NT2/D1 (cell line): ENCODE results near the gene COL5A2.

Source experiments
- DNase-seq: peaks from one replicate; pipeline ENCODE4 v3.0.0-alpha.2; 2011; ENCODE audit warnings: low read depth, low spot score
- H3K27me3 ChIP-seq: 2 replicates; pipeline ENCODE4 v1.6.0; 2011; ENCODE audit warnings: mild to moderate bottlenecking; ENCODE audit not compliant: insufficient read length, insufficient read depth
- H3K36me3 ChIP-seq: 2 replicates; pipeline ENCODE4 v1.6.1; 2011; ENCODE audit warnings: mild to moderate bottlenecking, low read length, mixed read lengths; ENCODE audit not compliant: insufficient read depth, insufficient read length
- H3K4me1 ChIP-seq: 2 replicates; pipeline ENCODE4 v1.5.1; 2011; ENCODE audit not compliant: insufficient read depth, insufficient read length
- H3K4me3 ChIP-seq: 2 replicates; pipeline ENCODE4 v1.5.1; 2011; ENCODE audit warnings: low read depth; ENCODE audit not compliant: insufficient read length
- H3K9ac ChIP-seq: 2 replicates; pipeline ENCODE4 v1.6.0; 2011; ENCODE audit warnings: low read depth; ENCODE audit not compliant: insufficient read length
- H3K9me3 ChIP-seq: 2 replicates; pipeline ENCODE4 v1.5.1; 2011; ENCODE audit warnings: mild to moderate bottlenecking, low read length; ENCODE audit not compliant: insufficient read depth
- SUZ12 ChIP-seq: IDR thresholded peaks from 2 replicates; pipeline ENCODE4 v1.6.1; 2011; ENCODE audit not compliant: insufficient read length, insufficient read depth; ENCODE audit errors: extremely low read depth
- YY1 ChIP-seq: IDR thresholded peaks from 2 replicates; pipeline ENCODE4 v1.6.1; 2011; ENCODE audit not compliant: insufficient read length, insufficient read depth
- ZNF274 ChIP-seq: IDR thresholded peaks from 2 replicates; pipeline ENCODE4 v1.6.1; 2011; ENCODE audit warnings: mild to moderate bottlenecking, low read depth, low read length

Gene COL5A2

GRCh38 chr2:189155795-189156194 is 23.8 kb downstream of the COL5A2 start:
- DNase-seq: no peak

DNA sequence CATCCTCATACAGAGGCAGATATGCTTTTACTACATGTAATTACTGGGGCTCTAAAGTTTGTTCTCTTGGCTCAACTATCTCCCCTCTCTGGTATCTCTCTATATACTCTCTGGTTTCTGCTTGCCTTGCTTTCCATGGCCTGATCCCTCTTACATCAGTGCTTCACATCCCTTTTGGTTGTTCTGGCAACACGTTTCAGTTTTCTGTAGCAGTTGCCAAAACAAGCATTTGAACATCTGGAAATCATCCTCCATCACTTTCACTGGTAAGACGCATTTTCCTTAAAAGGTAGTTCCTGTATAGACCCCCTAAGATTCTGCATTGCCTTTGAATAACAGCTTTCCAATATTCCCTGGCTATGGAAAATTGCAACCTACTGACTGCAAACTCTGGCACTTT is 25.9 kb downstream of the COL5A2 start:
- DNase-seq: no peak
- H3K4me3 ChIP-seq: no peak overlapping the region
- no peak for TF ChIP-seq SUZ12
- TF ChIP-seq YY1: no peak
- TF ChIP-seq ZNF274: no peak
- no peaks in the 10 kb centered on the region for H3K9me3 ChIP-seq
- no peaks in the 10 kb centered on the region for H3K27me3 ChIP-seq
- H3K9ac ChIP-seq: no peak overlapping the region
- H3K36me3 ChIP-seq: no peaks in the 10 kb centered on the region
- H3K4me1 ChIP-seq: no peaks in the 10 kb centered on the region

More at GRCh38 chr2:189155795-189156194, 23.8 kb downstream of the COL5A2 start:
- TF ChIP-seq ZNF274: no peak
- TF ChIP-seq YY1: no peak
- no peak for TF ChIP-seq SUZ12
- no peak overlapping the region for H3K9ac ChIP-seq
- no peak overlapping the region for H3K4me3 ChIP-seq
- H3K9me3 ChIP-seq: no peaks in the 10 kb centered on the region
- H3K36me3 ChIP-seq: no peaks in the 10 kb centered on the region
- no peaks in the 10 kb centered on the region for H3K4me1 ChIP-seq
- H3K27me3 ChIP-seq: no peaks in the 10 kb centered on the region

DNA sequence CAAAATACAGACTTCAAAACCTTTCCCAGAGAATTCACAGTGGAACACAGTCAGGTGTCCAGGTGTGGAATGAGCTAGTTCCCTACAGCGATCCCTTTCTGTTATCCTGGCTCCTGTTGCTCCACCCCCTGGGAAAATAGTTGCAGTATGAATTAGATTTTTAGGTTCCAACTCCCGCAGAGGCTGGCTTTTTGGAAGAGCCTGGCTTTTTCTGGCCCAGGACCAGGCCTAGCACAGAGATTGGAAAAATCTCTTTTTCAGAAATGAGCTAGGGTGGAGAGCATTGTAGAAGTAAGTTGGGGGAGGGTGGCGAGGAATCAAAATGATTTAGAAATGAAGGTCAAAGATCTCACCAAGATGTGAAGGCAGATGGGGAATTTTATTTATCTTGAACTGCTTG is 27.1 kb downstream of the COL5A2 start:
- Histone ChIP-seq H3K9ac (no peak overlapping the region), H3K4me1 (no peaks in the 10 kb centered on the region), H3K4me3 (no peak overlapping the region), H3K9me3 (no peaks in the 10 kb centered on the region), H3K27me3 (no peaks in the 10 kb centered on the region), H3K36me3 (no peaks in the 10 kb centered on the region)
- DNase-seq: no peak
- TF ChIP-seq SUZ12 (no peak), YY1 (no peak), ZNF274 (no peak)

- Histone ChIP-seq H3K27me3 (no peaks in the 10 kb centered on the region), H3K4me3 (no peak overlapping the region), H3K4me1 (no peaks in the 10 kb centered on the region), H3K9me3 (no peaks in the 10 kb centered on the region), H3K36me3 (no peaks in the 10 kb centered on the region), H3K9ac (no peak overlapping the region)
- TF ChIP-seq SUZ12 (no peak), ZNF274 (no peak), YY1 (no peak)
- no peak for DNase-seq
These were observed 27.7 kb downstream of the COL5A2 start for GRCh38 chr2:189151906-189152305.

GRCh38 chr2:189150033-189150432 is 29.5 kb downstream of the COL5A2 start:
- no peaks in the 10 kb centered on the region for H3K36me3 ChIP-seq
- DNase-seq: no peak
- no peaks in the 10 kb centered on the region for H3K4me1 ChIP-seq
- no peak overlapping the region for H3K9ac ChIP-seq
- no peak overlapping the region for H3K4me3 ChIP-seq
- no peaks in the 10 kb centered on the region for H3K9me3 ChIP-seq
- no peaks in the 10 kb centered on the region for H3K27me3 ChIP-seq
- TF ChIP-seq ZNF274 (no peak), YY1 (no peak), SUZ12 (no peak)

DNA sequence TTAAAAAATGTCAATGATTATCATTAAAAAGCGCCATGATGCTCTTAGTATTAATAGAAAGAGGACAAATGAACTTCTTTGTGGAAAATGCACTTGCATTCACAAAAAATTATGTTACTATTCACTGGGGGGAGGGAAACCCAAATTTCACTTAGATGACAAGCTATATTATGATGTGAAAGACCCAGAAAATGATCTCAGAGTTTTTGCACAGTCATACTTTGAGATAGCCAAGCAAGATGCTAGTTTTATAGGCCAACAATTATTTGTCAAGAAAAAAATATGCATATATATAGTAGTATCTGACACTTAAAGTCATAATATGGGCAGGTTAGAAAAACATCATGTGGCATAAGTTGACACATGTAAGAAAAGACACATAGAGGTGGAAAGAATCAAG is 31.6 kb downstream of the COL5A2 start:
- TF ChIP-seq SUZ12 (no peak), ZNF274 (no peak), YY1 (no peak)
- H3K4me1 ChIP-seq: no peaks in the 10 kb centered on the region
- H3K9me3 ChIP-seq: no peaks in the 10 kb centered on the region

DNA sequence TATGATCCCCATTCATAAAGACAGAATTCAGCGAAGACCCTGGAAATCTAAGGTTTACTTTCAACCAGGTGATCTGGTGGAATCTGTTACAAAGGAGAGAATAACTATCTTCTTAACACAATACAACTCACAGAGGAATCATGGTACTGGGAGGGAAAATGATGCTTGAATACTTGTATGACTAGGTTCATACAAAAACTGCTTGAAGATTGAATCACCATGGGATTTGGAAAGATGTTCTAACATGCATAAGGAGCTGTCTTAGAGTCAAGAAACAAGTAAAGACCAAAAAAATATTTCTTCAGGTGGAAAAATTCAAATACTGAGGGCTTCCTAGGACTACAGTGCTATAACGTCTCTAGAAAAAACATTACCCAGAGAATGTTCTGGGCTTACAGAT is 32.2 kb downstream of the COL5A2 start:
- no peak overlapping the region for H3K4me3 ChIP-seq
- H3K27me3 ChIP-seq: no peaks in the 10 kb centered on the region

More for the DNA sequence above, 31.6 kb downstream of the COL5A2 start:
- DNase-seq: no peak
- no peak overlapping the region for H3K9ac ChIP-seq
- no peaks in the 10 kb centered on the region for H3K27me3 ChIP-seq
- H3K4me3 ChIP-seq: no peak overlapping the region
- H3K36me3 ChIP-seq: no peaks in the 10 kb centered on the region

GRCh38 chr2:189146553-189146952 is 33.0 kb downstream of the COL5A2 start:
- TF ChIP-seq ZNF274: no peak
- TF ChIP-seq YY1: no peak
- Histone ChIP-seq H3K4me1 (no peaks in the 10 kb centered on the region), H3K4me3 (no peak overlapping the region)

More for the DNA sequence above, 32.2 kb downstream of the COL5A2 start:
- no peaks in the 10 kb centered on the region for H3K36me3 ChIP-seq
- no peaks in the 10 kb centered on the region for H3K9me3 ChIP-seq
- TF ChIP-seq YY1 (no peak), ZNF274 (no peak), SUZ12 (no peak)
- DNase-seq: no peak
- H3K9ac ChIP-seq: no peak overlapping the region
- H3K4me1 ChIP-seq: no peaks in the 10 kb centered on the region

More at GRCh38 chr2:189146553-189146952, 33.0 kb downstream of the COL5A2 start:
- Histone ChIP-seq H3K9me3 (no peaks in the 10 kb centered on the region), H3K36me3 (no peaks in the 10 kb centered on the region), H3K9ac (no peak overlapping the region), H3K27me3 (no peaks in the 10 kb centered on the region)
- DNase-seq: no peak
